HepG2 (cell line): Measurements from ENCODE around the gene ITGAE. TPM values are rescaled to one million over a fixed set of nuclear protein-coding genes. Genes with fewer than 3 reads are reported as not detected.
A peak's percentile ranks its signal among the peaks of the same experiment; 100 is the strongest.

Source experiments
- ETV5 ChIP-seq: IDR thresholded peaks from 2 replicates; pipeline ENCODE4 v1.6.1; 2018; ENCODE audit warnings: missing biosample characterization, missing genetic modification reagents, inconsistent platforms, borderline replicate concordance
- FOXP1 ChIP-seq, 2 experiments: fragments of 450-650 bp in 1 of 2; IDR thresholded peaks; 2 replicates each; pipeline ENCODE4 v1.6.1; 2017 to 2018; ENCODE audit warnings: antibody characterized with exemption in 1 of 2
- GMEB2 ChIP-seq: IDR thresholded peaks from 2 replicates; pipeline ENCODE4 v1.6.1; 2016; ENCODE audit warnings: missing biosample characterization, missing genetic modification reagents, low read depth
- HIC2 ChIP-seq: sonication (generic); formaldehyde crosslinking; IDR thresholded peaks from 2 replicates; pipeline ENCODE4 v1.9.0; 2022; ENCODE audit warnings: low read depth, missing genetic modification reagents
- HNRNPL ChIP-seq: fragments of 200-400 bp; formaldehyde crosslinking; IDR thresholded peaks from 2 replicates; pipeline ENCODE4 v1.6.1; 2017; ENCODE audit warnings: mild to moderate bottlenecking, low read depth, low read length
- MATR3 ChIP-seq: sonication (generic); formaldehyde crosslinking; IDR thresholded peaks from 2 replicates; pipeline ENCODE4 v1.4.0; 2020; ENCODE audit warnings: missing genetic modification reagents
- MZF1 ChIP-seq: sonication (generic); formaldehyde crosslinking; IDR thresholded peaks from 2 replicates; pipeline ENCODE4 v1.8.1; 2023; ENCODE audit warnings: mild to moderate bottlenecking, missing genetic modification reagents, borderline replicate concordance
- SOX6 ChIP-seq, 2 experiments: fragments of 450-650 bp in 1 of 2; sonication (generic) in 1 of 2; formaldehyde crosslinking in 1 of 2; IDR thresholded peaks; 2 replicates each; pipeline versions ENCODE4 v1.4.0 to v1.6.1; 2017 to 2020; ENCODE audit warnings: antibody characterized with exemption in 1 of 2, mild to moderate bottlenecking in 1 of 2, missing genetic modification reagents in 1 of 2
- SP2 ChIP-seq: sonication (generic); formaldehyde crosslinking; IDR thresholded peaks from 2 replicates; pipeline ENCODE4 v1.5.1; 2020; ENCODE audit warnings: mild to moderate bottlenecking, missing genetic modification reagents
- TERF1 ChIP-seq: sonication (generic); formaldehyde crosslinking; IDR thresholded peaks from 2 replicates; pipeline ENCODE4 v1.8.0; 2022; ENCODE audit warnings: mild to moderate bottlenecking, missing genetic modification reagents, moderate library complexity
- TP53 ChIP-seq: sonication (generic); formaldehyde crosslinking; conservative IDR thresholded peaks from 2 replicates; pipeline ENCODE4 v1.4.0; 2020; ENCODE audit warnings: missing genetic modification reagents
- ZBTB34 ChIP-seq: sonication (generic); formaldehyde crosslinking; IDR thresholded peaks from 2 replicates; pipeline ENCODE4 v1.8.0; 2022; ENCODE audit warnings: mild to moderate bottlenecking, missing genetic modification reagents
- ZMYM4 ChIP-seq: sonication (generic); formaldehyde crosslinking; IDR thresholded peaks from 2 replicates; pipeline ENCODE4 v1.8.1; 2023; ENCODE audit warnings: mild to moderate bottlenecking, missing genetic modification reagents
- ZNF20 ChIP-seq: sonication (generic); formaldehyde crosslinking; IDR thresholded peaks from 2 replicates; pipeline ENCODE4 v1.4.0; 2020; ENCODE audit warnings: mild to moderate bottlenecking, moderate library complexity, missing genetic modification reagents
- ZNF274 ChIP-seq: sonication (generic); formaldehyde crosslinking; IDR thresholded peaks from 2 replicates; pipeline ENCODE4 v1.5.1; 2020; ENCODE audit warnings: mild to moderate bottlenecking, missing genetic modification reagents
- ZNF337 ChIP-seq: sonication (generic); formaldehyde crosslinking; IDR thresholded peaks from 2 replicates; pipeline ENCODE4 v1.5.1; 2020; ENCODE audit warnings: missing genetic modification reagents, low read depth, mild to moderate bottlenecking, borderline replicate concordance
- ZNF33B ChIP-seq: sonication (generic); formaldehyde crosslinking; IDR thresholded peaks from 2 replicates; pipeline ENCODE4 v1.5.1; 2020; ENCODE audit warnings: mild to moderate bottlenecking, missing genetic modification reagents
- ZNF639 ChIP-seq: conservative IDR thresholded peaks from 2 replicates; pipeline ENCODE4 v1.6.1; 2018; ENCODE audit warnings: missing genetic modification reagents
- ZNF800 ChIP-seq: sonication (generic); formaldehyde crosslinking; IDR thresholded peaks from 2 replicates; pipeline ENCODE4 v1.4.0; 2020; ENCODE audit warnings: missing genetic modification reagents
- polyA plus RNA-seq, 8 experiments: library from polyadenylated mRNA; depleted of rRNA in 3 of 8; stranded (reverse) in 7 of 8; unstranded in 1 of 8; fragments of >200 nt; fragmentation: Illumina TruSeq in 4 of 8; extraction: Trizol in 4 of 8; gene quantifications; 2 replicates each; pipeline versions ENCODE4 v1.2.1 to v1.2.3, GENCODE V29; 2011 to 2016; ENCODE audit warnings: low read depth in 4 of 8, missing spikeins in 1 of 8, mixed read lengths in 1 of 8; ENCODE audit not compliant: insufficient read depth in 1 of 8
- total RNA-seq, 5 experiments: library from RNA; depleted of rRNA; stranded (reverse); fragments of >200 nt; fragmentation: Illumina TruSeq; extraction: Trizol; gene quantifications; 2 replicates each; pipeline ENCODE4 v1.2.3, GENCODE V29; 2016; ENCODE audit warnings: low read depth in 1 of 5

The ITGAE gene
- total and polyA plus RNA-seq, 2 of the 13 experiments (the other 11 are each of a cell fraction or from before 2014, with no cell fraction given) = 42.3 to 49.0 TPM

GRCh38 chr17:3723556-3724377 is 77.2 kb downstream of the ITGAE start, which contains the start of gene HASPIN (continued):
- TF ChIP-seq GMEB2 (peak; percentile 71; the same call in 1 of the 2 replicates), ZNF274 (peak; percentile 88), HIC2 (CRISPR knock-in tag) (no peak), FOXP1 (IDR thresholded peaks at IDR 0.05) (no peak), FOXP1 (CRISPR knock-in tag; IDR thresholded peaks at IDR 0.05) (no peak), TERF1 (CRISPR knock-in tag) (no peak; the same call in 1 of the 2 replicates), HNRNPL (no peak), MZF1 (no peak), TP53 (no peak), SP2 (peak; percentile 52; the same call in 1 of the 2 replicates), ZNF20 (CRISPR knock-in tag) (no peak; the same call in 1 of the 2 replicates), ZBTB34 (0 out of 2 replicates have a peak, but pooled peaks have one; percentile 72), ETV5 (peak; percentile 59), ZNF800 (no peak), ZNF337 (CRISPR knock-in tag) (peak; percentile 65; the same call in 1 of the 2 replicates), MATR3 (CRISPR knock-in tag) (no peak), ZMYM4 (CRISPR knock-in tag) (peak; percentile 100), ZNF33B (CRISPR knock-in tag) (peak; percentile 23), ZNF639 (peak; percentile 82), SOX6 (IDR thresholded peaks at IDR 0.05) (no peak), SOX6 (CRISPR knock-in tag; IDR thresholded peaks at IDR 0.05) (peak; percentile 79)
